Testis (tissue), 2 donors: Measurements from ENCODE around the gene DTNA.

Source experiments
- CTCF ChIP-seq, 3 experiments: fragments of 450-650 bp in 2 of 3; fragments of 200-600 bp in 1 of 3; sonication (generic) in 1 of 3; IDR thresholded peaks; one replicate each; pipeline ENCODE4 v1.5.1; 2016 to 2019; ENCODE audit warnings: antibody characterized with exemption in 3 of 3, mild to moderate bottlenecking in 2 of 3, moderate library complexity in 1 of 3
- POLR2A ChIP-seq: fragments of 450-650 bp; IDR thresholded peaks from one replicate; pipeline ENCODE4 v1.6.1; 2017; ENCODE audit warnings: antibody characterized with exemption, mild to moderate bottlenecking, moderate library complexity

- no peak for TF ChIP-seq CTCF (IDR thresholded peaks at IDR 0.05)
- TF ChIP-seq POLR2A: no peak
These were observed 201.7 kb downstream of the DTNA start for GRCh38 chr18:34911661-34912384.
